GM23338 (cell line): ENCODE data around the gene MYO9A.

Experiments
- CREB1 ChIP-seq: fragments of 250-450 bp; sonication (Bioruptor Pico); IDR thresholded peaks from 2 replicates; pipeline ENCODE4 v1.5.0; 2020; ENCODE audit warnings: low read depth, mild to moderate bottlenecking, moderate library complexity
- CTCF ChIP-seq, 2 experiments: fragments of 200-600 bp in 1 of 2; sonication (generic) in 1 of 2; conservative IDR thresholded peaks; 2 replicates each; pipeline versions ENCODE4 v1.5.1 to v1.6.1; 2016 to 2017; ENCODE audit warnings: antibody characterized with exemption in 2 of 2, low read depth in 2 of 2, mild to moderate bottlenecking in 2 of 2, moderate library complexity in 1 of 2
- EZH2 ChIP-seq: fragments of 200-600 bp; sonication (generic); IDR thresholded peaks from one replicate; pipeline ENCODE4 v1.8.0; 2017; ENCODE audit warnings: antibody characterized with exemption, mild to moderate bottlenecking, low read depth; ENCODE audit not compliant: unreplicated experiment
- EZH2phosphoT487 ChIP-seq: fragments of 200-600 bp; sonication (generic); IDR thresholded peaks from one replicate; pipeline ENCODE4 v1.8.1; 2018; ENCODE audit warnings: antibody characterized with exemption; ENCODE audit not compliant: unreplicated experiment
- POLR2AphosphoS5 ChIP-seq: IDR thresholded peaks from 2 replicates; pipeline ENCODE4 v1.6.1; 2016; ENCODE audit warnings: antibody characterized with exemption, low read depth
- ZNF462 ChIP-seq: fragments of 250-450 bp; sonication (Bioruptor Pico); IDR thresholded peaks from 2 replicates; pipeline ENCODE4 v1.5.0; 2020; ENCODE audit warnings: mild to moderate bottlenecking, moderate library complexity

- TF ChIP-seq EZH2phosphoT487: no peak
- TF ChIP-seq CTCF (conservative IDR thresholded peaks at IDR 0.05; ENCODE audit: low read depth in 2 of 2): no peak
- no peak for TF ChIP-seq CREB1 (CRISPR knock-in tag)
- no peak for TF ChIP-seq ZNF462
- no peak for TF ChIP-seq POLR2AphosphoS5
- TF ChIP-seq EZH2: no peak
These were observed 232.6 kb downstream of the MYO9A start for GRCh38 chr15:71885390-71885789.
